Osteocyte (in vitro differentiated cells): Measurements from ENCODE around the gene FRMD6. TPM values are rescaled to one million over a fixed set of nuclear protein-coding genes. Genes with fewer than 3 reads are reported as not detected.
A peak's percentile ranks its signal among the peaks of the same experiment; 100 is the strongest.

Experiments used
- DNase-seq: peaks from one replicate; pipeline ENCODE4 v3.0.0; 2021; ENCODE audit warnings: mixed read lengths; ENCODE audit not compliant: unreplicated experiment; ENCODE audit errors: extremely low spot score
- H3K27ac Mint-ChIP-seq: one replicate; pipeline ENCODE4 v1.8.0; 2021; ENCODE audit warnings: mild to moderate bottlenecking, mixed read lengths; ENCODE audit not compliant: unreplicated experiment
- H3K27me3 Mint-ChIP-seq: one replicate; pipeline ENCODE4 v1.8.0; 2021; ENCODE audit warnings: mixed read lengths; ENCODE audit not compliant: unreplicated experiment
- H3K36me3 Mint-ChIP-seq: one replicate; pipeline ENCODE4 v1.8.0; 2021; ENCODE audit warnings: mixed read lengths; ENCODE audit not compliant: unreplicated experiment
- H3K4me1 Mint-ChIP-seq: one replicate; pipeline ENCODE4 v1.8.0; 2021; ENCODE audit warnings: mixed read lengths; ENCODE audit not compliant: unreplicated experiment
- H3K4me3 Mint-ChIP-seq: one replicate; pipeline ENCODE4 v1.8.0; 2021; ENCODE audit warnings: mild to moderate bottlenecking, moderate library complexity, mixed read lengths; ENCODE audit not compliant: unreplicated experiment
- H3K9me3 Mint-ChIP-seq: one replicate; pipeline ENCODE4 v1.8.0; 2021; ENCODE audit warnings: mixed read lengths; ENCODE audit not compliant: unreplicated experiment
- total RNA-seq: library from RNA; stranded (reverse); gene quantifications from 2 replicates; pipeline ENCODE4 v1.2.1, GENCODE V29; 2021
- TF ChIP-seq, protein P1 (sequence below): fragments of 200-600 bp; sonication (generic); IDR thresholded peaks from 2 replicates; pipeline ENCODE4 v1.5.0; 2021; ENCODE audit warnings: antibody characterized with exemption, mild to moderate bottlenecking, moderate library complexity

FRMD6 gene
- total RNA-seq, 1 donor from 2014 or later: 124 TPM

DNA sequence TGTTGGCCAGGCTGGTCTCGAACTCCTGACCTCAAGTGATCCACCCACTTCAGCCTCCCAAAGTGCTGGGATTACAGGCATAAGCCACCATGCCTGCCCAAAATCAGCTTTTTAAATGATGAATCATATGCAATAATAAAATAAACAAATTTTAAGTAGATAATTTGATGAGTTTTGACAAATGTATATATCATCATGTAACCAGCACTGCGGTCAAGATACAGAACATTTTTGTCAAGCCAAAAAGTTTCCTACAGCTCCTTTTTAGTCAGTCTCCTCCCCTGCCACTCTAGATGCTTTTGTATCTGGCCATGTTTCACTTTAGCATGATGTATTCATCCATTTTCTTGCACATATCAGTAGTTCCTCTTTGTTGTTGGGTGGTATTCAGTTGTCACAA is 17.2 kb downstream of the FRMD6 start:
- no peak for DNase-seq
- H3K4me3 Mint-ChIP-seq: no peak overlapping the region
- H3K27me3 Mint-ChIP-seq: no peaks in the 10 kb centered on the region
- peak overlapping the region; percentile 67 for H3K27ac Mint-ChIP-seq
- H3K36me3 Mint-ChIP-seq: peaks cover 23% of the 10 kb centered on the region
- peaks cover 10% of the 10 kb centered on the region for H3K9me3 Mint-ChIP-seq
- TF ChIP-seq, protein P1, sequence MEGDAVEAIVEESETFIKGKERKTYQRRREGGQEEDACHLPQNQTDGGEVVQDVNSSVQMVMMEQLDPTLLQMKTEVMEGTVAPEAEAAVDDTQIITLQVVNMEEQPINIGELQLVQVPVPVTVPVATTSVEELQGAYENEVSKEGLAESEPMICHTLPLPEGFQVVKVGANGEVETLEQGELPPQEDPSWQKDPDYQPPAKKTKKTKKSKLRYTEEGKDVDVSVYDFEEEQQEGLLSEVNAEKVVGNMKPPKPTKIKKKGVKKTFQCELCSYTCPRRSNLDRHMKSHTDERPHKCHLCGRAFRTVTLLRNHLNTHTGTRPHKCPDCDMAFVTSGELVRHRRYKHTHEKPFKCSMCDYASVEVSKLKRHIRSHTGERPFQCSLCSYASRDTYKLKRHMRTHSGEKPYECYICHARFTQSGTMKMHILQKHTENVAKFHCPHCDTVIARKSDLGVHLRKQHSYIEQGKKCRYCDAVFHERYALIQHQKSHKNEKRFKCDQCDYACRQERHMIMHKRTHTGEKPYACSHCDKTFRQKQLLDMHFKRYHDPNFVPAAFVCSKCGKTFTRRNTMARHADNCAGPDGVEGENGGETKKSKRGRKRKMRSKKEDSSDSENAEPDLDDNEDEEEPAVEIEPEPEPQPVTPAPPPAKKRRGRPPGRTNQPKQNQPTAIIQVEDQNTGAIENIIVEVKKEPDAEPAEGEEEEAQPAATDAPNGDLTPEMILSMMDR: no peak
- peaks cover 50% of the 10 kb centered on the region for H3K4me1 Mint-ChIP-seq

DNA sequence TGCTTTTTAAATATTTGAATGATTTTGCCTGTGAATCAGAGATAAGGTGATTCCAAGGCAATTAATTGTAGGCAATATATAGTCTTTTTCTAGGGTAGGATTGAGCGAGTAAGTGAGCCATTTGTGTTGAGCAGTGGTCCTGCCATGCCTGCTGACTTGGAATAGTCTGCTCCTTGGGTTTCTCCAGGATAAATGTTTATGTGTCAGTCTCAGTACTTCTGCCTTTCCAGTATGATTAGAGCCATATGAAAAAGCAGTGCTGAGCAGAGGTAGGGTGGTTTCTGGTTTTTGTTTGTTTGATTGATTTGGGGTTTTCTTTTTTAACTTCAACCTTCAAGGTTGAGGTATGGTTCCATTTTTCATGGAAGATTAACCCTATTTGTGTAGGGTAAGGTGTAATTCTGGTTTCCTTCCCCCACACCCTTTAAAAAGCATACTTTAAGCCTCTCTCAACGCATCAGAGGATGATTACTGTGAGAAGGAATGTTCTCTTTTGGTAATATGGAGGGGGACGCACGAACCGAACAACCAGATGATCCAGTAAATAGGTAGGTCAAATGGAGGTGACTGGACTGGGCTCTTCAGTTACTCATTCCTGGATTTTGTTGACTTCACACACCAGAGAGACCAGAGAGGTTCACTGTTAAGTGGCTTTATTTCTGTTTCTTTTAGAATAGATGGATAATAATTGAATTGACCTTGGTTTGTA is 22.7 kb downstream of the FRMD6 start:
- peaks cover 11% of the 10 kb centered on the region for H3K36me3 Mint-ChIP-seq
- H3K4me3 Mint-ChIP-seq: no peak overlapping the region
- DNase-seq: no peak
- peak overlapping the region; percentile 57 for H3K27ac Mint-ChIP-seq
- TF ChIP-seq, protein P1: no peak
- H3K27me3 Mint-ChIP-seq: no peaks in the 10 kb centered on the region
- peaks cover 69% of the 10 kb centered on the region for H3K4me1 Mint-ChIP-seq
- no peaks in the 10 kb centered on the region for H3K9me3 Mint-ChIP-seq

DNA sequence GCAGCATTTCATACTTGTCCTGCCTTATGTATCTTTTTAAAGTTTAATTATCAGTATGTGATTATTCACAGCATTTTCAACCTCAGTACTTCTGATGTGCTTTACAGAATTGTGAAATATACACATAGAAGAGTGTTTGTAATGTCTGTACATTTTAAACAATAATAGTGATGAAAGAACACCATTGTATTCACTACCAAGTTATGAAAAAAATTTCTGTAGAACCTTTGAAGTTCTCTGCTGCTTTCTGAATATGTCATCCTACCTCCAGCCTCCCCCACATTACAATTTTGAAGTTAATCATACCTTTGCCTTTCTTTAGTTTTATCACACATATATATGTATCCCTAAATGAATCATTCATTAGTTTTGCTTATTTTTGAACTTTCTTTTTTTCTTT is 24.8 kb downstream of the FRMD6 start:
- peak overlapping the region; percentile 1 for H3K4me3 Mint-ChIP-seq

DNA sequence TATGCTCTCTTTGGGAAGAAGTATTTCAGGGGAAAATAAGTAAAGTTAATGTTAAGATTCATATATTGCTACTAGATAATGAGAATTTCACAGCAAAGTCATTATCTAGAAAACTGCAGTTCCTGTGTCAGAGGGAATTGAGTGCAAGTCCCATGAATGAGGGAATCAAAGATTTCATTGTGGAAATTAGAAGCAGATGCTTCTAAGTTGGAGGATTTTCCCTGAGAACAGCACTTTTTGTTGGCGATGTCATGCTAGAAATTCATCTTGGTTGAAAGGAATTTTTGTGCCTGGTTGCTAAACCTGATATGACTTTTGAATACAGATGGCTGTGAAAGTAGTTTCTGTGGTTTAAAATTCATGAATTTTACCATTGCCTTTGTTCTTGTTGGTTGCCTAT is 25.6 kb downstream of the FRMD6 start:
- Mint-ChIP-seq H3K27ac (peak overlapping the region; percentile 94), H3K27me3 (no peaks in the 10 kb centered on the region), H3K4me1 (peaks cover 82% of the 10 kb centered on the region), H3K4me3 (no peak overlapping the region), H3K36me3 (peaks cover 5% of the 10 kb centered on the region), H3K9me3 (no peaks in the 10 kb centered on the region)
- TF ChIP-seq, protein P1: no peak
- DNase-seq: no peak

More for the DNA sequence above, 24.8 kb downstream of the FRMD6 start:
- H3K36me3 Mint-ChIP-seq: peaks cover 7% of the 10 kb centered on the region
- peaks cover 82% of the 10 kb centered on the region for H3K4me1 Mint-ChIP-seq
- H3K27me3 Mint-ChIP-seq: no peaks in the 10 kb centered on the region
- DNase-seq: no peak
- TF ChIP-seq, protein P1: no peak
- H3K9me3 Mint-ChIP-seq: no peaks in the 10 kb centered on the region
- H3K27ac Mint-ChIP-seq: peak overlapping the region; percentile 94

DNA sequence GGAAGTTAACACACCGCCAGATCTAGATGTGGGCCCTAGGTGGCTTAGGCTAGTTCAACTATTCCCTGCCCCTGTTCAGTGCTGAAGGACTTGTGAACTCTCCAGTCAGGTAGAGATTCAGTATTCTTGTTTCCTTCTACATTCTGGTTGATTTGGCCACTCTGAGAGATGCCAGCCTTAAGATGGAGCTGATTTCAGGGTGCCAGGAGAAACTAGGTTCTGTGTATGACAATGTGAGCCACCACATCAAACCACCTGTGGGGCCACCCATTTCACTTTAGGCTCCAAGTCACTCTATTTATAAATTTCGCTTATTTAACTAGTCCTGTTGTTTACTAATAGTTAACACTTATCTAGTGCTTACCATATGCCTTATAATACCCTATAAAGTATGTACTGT is 26.0 kb downstream of the FRMD6 start:
- Mint-ChIP-seq H3K36me3 (peaks cover 6% of the 10 kb centered on the region), H3K9me3 (no peaks in the 10 kb centered on the region), H3K4me3 (no peak overlapping the region), H3K27ac (peak overlapping the region; percentile 94), H3K27me3 (no peaks in the 10 kb centered on the region), H3K4me1 (peaks cover 86% of the 10 kb centered on the region)
- no peak for DNase-seq
- TF ChIP-seq, protein P1: no peak
